HG02943 (cell line): ENCODE data around the gene THBS1.

Experiments used
- ATAC-seq: cut with Tn5 transposase; IDR thresholded peaks from one replicate; pipeline ENCODE4 v1.9.1; 2021; ENCODE audit warnings: mild to moderate bottlenecking, low read depth, moderate library complexity; ENCODE audit not compliant: unreplicated experiment

The THBS1 gene

DNA sequence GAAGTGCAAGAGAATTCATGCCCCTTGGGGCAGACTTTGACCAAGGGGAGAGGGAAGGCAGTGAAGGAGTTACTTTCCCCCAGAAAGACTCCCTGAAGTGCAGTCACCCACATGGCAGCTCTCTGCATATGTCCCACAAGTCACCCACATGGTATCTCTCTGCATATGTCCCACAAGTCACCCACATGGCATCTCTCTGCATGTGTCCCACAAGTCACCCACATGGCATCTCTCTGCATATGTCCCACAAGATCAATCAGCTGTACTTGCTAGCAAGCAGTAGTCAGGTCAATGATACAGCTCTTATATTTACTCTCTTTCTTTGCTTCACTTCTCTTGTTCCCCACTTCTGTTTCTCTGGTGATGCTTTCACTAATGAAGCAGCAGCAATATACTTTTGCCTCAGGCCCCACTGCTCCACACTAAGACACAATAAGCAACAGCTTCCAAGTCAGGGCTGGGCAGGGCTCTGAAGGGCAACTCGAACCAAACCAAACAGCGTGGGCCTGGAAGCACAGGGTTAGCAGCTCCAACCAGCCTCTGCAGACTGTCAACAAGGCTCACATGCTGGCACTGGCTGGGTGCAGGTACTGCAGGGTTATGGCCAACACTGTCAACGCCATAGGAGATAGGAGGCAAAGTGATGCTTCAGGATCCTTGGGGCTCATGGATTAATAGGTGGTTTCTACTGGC, 46.7 kb downstream of the THBS1 start:
- no peak for ATAC-seq

GRCh38 chr15:39628144-39628508, 47.2 kb downstream of the THBS1 start:
- no peak for ATAC-seq

DNA sequence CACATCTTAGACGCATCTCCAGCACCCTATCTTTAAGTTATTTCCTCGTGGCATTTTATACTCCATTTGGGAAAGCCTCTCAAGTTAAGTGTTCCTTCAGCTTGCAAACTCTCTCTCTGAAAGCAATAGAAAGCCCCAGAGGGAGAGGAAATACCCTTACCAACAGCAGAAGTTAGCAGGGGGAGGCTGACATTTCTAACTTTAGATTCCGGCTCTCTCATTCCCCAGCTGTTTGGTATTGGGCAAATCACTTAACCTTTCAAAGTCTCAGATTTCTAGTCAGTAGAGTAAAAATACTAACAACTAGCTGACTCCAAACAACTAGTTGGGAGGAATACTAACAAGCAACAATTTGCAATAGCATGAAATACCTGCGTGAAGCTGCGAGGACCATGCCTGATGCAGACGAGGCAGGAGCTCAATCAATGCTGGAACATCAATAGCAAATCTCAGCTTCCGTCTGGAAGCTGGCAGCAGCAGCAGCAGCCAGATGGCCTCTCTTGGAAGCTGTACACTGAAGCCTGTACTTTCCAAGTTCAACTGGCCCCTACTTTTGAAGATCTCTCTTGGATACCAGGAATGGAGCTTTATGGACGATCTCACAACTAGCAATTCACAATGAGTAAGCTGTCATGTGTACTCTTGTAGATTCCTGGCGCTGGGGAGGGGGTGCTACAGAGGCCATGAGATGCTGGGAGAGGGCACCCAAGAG, 47.8 kb downstream of the THBS1 start:
- ATAC-seq, result no peak

- no peak for ATAC-seq
These were observed 48.5 kb downstream of the THBS1 start for GRCh38 chr15:39629371-39629770.

DNA sequence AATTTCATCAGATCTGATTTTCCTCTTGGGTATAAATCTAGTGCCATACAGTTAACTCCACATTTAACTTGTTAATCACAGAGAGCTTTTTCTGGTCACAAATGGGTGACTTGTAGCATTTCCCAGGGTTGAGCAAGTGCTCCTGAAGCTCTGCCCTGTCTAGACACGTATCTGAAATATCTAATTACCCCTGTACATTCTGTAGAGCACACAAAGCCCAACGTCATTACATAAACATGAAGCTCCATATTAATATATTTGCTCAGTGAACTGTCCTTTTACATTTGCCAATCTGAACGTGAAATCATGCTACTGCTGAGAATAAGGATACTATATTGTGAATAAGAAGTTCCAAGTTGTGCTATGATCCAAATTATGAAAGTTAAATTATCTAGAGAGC, 49.0 kb downstream of the THBS1 start:
- ATAC-seq, result no peak

GRCh38 chr15:39631357-39631756, 50.5 kb downstream of the THBS1 start:
- ATAC-seq, result no peak

DNA sequence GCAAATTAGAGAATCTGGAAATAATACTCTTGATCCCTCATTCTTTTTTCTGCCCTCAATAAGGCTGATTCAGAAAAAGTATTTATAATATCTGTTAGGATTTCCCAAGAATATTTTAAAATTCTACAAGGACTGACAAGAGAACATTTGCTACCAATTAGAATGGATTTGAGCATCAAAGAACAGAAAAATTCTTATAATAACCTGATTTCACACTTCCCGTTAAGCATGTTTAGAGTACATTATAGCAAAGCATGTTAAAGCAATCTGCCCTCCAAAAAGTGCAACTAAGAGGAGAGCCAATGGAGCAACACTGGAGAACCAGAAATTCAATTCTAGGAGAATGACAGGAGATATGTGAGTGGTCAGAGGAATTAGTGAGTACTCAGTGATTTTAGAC, 57.2 kb downstream of the THBS1 start:
- ATAC-seq, result no peak

DNA sequence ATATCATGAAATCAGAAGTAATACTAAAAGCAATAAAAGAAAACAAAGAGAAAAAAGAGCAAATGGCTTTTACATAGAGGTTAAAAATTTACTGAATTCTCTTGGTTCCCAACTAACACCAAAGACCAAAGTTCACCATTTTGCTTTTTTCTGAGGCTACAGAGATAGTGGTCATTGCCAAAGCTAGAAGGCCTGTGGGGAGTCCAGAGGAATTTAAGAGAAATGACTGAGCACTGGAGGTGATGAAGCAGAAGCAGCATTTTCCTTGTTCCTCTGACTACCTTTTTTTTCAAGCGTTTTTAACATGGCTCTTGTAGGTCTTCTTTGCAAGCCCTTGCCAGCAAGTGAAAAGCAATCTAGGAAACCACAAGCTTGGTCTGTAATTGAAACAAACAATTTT, 58.2 kb downstream of the THBS1 start:
- ATAC-seq, result no peak

GRCh38 chr15:39640665-39641064, 59.8 kb downstream of the THBS1 start:
- ATAC-seq, result no peak

DNA sequence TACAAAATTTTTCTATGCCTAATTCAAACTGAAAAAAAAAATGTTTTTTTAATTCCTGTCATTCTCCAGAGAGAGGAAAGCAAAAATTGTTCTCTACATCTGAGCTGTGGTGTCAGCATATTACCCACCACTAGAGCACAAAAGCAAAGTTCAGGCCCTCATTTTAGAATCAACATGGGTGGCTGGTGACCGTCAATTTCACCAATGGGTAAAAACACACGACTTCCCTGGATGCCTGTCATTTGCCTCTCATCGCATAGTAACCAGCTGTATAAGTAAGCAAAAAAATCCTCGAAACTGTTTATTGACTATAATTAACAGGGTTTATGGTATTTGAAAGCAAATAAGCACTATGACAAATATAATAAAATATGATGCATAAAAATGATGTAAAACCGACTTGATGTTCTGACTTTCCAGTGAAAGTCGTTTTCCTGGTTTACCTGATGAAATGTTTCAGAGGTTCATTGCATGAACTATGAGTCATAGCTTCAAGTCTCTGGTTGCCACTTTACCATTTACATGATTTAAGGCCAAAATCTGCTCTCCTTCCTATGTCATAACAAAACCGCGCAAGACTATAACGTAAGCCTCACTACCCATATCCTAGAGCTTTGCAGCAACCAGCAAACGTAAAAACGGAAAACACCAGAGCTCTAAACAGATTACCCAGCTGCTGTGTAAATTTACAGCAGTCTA, 60.5 kb downstream of the THBS1 start:
- ATAC-seq, result no peak

DNA sequence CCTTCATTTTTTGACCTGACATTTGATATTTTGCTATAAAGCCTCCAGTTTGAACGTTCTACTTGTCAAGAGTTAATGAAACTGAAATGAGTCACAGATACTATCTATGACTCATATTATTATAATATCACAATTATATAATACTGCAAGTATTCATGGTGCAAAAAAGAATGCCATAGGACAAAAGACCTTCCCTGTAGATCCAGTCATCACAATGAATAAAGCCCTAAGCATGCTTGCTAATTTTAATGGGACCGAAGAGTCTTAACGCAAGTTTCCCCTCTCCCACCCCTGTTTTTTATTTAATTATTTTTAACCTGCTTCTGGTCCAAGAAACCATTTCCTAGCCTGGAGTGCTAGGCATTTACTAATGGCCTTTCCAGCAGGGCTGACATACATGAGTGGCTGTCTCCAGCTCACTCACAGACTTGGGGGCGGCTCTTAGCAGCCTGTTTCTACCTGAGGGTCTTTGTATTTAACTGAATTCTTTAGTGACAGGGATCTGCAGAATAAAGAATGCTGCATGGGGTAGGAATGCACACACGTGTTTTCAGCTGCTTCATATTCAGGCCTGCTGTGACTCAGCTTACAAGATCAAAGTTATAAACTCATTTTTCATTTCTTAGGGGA, 61.2 kb downstream of the THBS1 start:
- no peak for ATAC-seq

DNA sequence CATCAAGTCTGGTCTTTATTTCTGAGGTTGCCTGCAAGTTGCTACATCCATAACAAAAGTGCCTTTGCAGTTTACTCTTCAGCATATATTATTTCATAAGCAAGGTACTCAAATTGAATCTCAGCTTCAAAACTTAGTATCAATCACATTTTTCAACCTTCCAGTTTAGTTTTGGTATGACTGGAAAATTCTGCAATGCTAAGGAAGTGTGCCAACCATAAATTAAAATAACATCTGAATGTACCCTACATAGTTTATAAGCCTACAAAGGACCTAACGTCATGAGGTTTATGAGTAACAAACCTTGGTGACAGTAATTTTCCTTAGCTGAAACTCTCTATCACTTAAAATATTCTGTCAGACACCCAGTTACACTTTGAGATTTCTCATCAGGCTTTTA, 62.8 kb downstream of the THBS1 start:
- ATAC-seq, result no peak

GRCh38 chr15:39644136-39644535, 63.3 kb downstream of the THBS1 start:
- ATAC-seq, result no peak

- no peak for ATAC-seq
These were observed 64.5 kb downstream of the THBS1 start for GRCh38 chr15:39645138-39645975.

- ATAC-seq, result no peak
These were observed 65.0 kb downstream of the THBS1 start for GRCh38 chr15:39645976-39646257.

DNA sequence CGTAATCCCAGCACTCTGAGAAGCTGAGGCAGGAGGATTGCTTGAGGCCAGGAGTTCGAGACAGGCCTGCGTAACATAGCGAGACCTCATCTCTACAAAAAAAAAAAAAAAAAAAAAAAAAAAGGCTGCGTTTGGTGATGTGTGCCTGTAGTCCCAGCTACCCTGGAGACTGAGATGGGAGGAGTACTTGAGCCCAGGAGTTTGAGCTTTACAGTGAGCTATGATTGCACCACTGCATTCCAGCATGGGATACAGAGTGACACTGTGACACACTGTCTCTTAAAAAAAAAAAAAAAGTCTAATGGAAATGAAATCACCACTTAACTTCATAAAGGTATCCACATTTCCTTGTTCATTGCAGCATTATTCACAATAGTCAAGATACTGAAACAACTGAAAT, 65.5 kb downstream of the THBS1 start:
- no peak for ATAC-seq
